Brain microvascular endothelial cell (primary cell): ENCODE data around the gene RNF217.
"Not testable (repeated sequence)": the region's sequence is repeated elsewhere in the genome, so short reads cannot be mapped to it uniquely, and the experiment has no call there.

Source experiments
- DNase-seq: peaks from one replicate; pipeline ENCODE4 v3.0.0-alpha.2; 2020
- H3K27ac ChIP-seq: fragments of 250-450 bp; sonication (Bioruptor Pico); 2 replicates; pipeline ENCODE4 v1.5.1; 2020; ENCODE audit warnings: mild to moderate bottlenecking, moderate library complexity
- H3K27me3 ChIP-seq: fragments of 250-450 bp; sonication (Bioruptor Pico); replicated peaks from 2 replicates; pipeline ENCODE4 v1.5.1; 2020; ENCODE audit warnings: mild to moderate bottlenecking
- H3K36me3 ChIP-seq: fragments of 250-450 bp; sonication (Bioruptor Pico); replicated peaks from 2 replicates; pipeline ENCODE4 v1.5.1; 2020; ENCODE audit warnings: mild to moderate bottlenecking
- H3K4me3 ChIP-seq: 2 replicates; pipeline ENCODE4 v1.5.1; 2011; ENCODE audit warnings: low read depth, mild to moderate bottlenecking, control low read depth, low read length, moderate library complexity
- CTCF ChIP-seq: IDR thresholded peaks from 2 replicates; pipeline ENCODE4 v1.5.1; 2011; ENCODE audit warnings: low read depth, mild to moderate bottlenecking, moderate library complexity, low read length, control low read depth, inconsistent platforms; ENCODE audit errors: missing control alignments
- in situ Hi-C: cut with HindIII; loops from 2 replicates; pipeline ENCODE4 v1.10.0; 2017; ENCODE audit warnings: low sequenced_read_pairs, low pct_ligation_motif_present

RNF217 gene

GRCh38 chr6:124963831-124964763 lies 1.9 kb downstream of the RNF217 start:
- H3K27me3 ChIP-seq, result no peaks in the 10 kb centered on the region
- peak overlapping the region; percentile 78 for H3K27ac ChIP-seq
- DNase-seq, result no peak
- no peak for TF ChIP-seq CTCF
- peak overlapping the region; percentile 82 for H3K4me3 ChIP-seq
- in situ Hi-C loops, result no loop called here
- peaks cover 4% of the 10 kb centered on the region for H3K36me3 ChIP-seq

GRCh38 chr6:124964764-124965105 lies 2.5 kb downstream of the RNF217 start:
- H3K36me3 ChIP-seq, result peaks cover 4% of the 10 kb centered on the region
- in situ Hi-C loops, result no loop called here
- DNase-seq, result no peak
- peak overlapping the region; percentile 82 for H3K4me3 ChIP-seq
- no peaks in the 10 kb centered on the region for H3K27me3 ChIP-seq
- no peak for TF ChIP-seq CTCF
- H3K27ac ChIP-seq, result peak overlapping the region; percentile 78

GRCh38 chr6:124965424-124965850 lies 3.2 kb downstream of the RNF217 start:
- H3K27ac ChIP-seq, DNase-seq, H3K27me3 ChIP-seq, in situ Hi-C loops, H3K36me3 ChIP-seq, H3K4me3 ChIP-seq: not testable (repeated sequence)

GRCh38 chr6:124967444-124967843 lies 5.2 kb downstream of the RNF217 start:
- DNase-seq, result no peak
- peaks cover 14% of the 10 kb centered on the region for H3K36me3 ChIP-seq
- in situ Hi-C loops, result no loop called here
- H3K4me3 ChIP-seq, result no peak overlapping the region
- no peaks in the 10 kb centered on the region for H3K27me3 ChIP-seq
- no peak for TF ChIP-seq CTCF
- no peak overlapping the region for H3K27ac ChIP-seq

- in situ Hi-C loops, result no loop called here
- TF ChIP-seq CTCF, result no peak
These were observed 6.2 kb downstream of the RNF217 start for GRCh38 chr6:124968401-124968800.

GRCh38 chr6:124970243-124970642 lies 8.0 kb downstream of the RNF217 start:
- in situ Hi-C loops, result no loop called here

More at GRCh38 chr6:124968401-124968800, 6.2 kb downstream of the RNF217 start:
- no peaks in the 10 kb centered on the region for H3K27me3 ChIP-seq
- H3K27ac ChIP-seq, result no peak overlapping the region
- no peak overlapping the region for H3K4me3 ChIP-seq
- H3K36me3 ChIP-seq, result peaks cover 21% of the 10 kb centered on the region
- no peak for DNase-seq

More at GRCh38 chr6:124970243-124970642, 8.0 kb downstream of the RNF217 start:
- DNase-seq, result no peak
- Histone ChIP-seq H3K27ac (no peak overlapping the region), H3K36me3 (peaks cover 27% of the 10 kb centered on the region), H3K4me3 (no peak overlapping the region), H3K27me3 (no peaks in the 10 kb centered on the region)
- TF ChIP-seq CTCF, result no peak
